HuH-7.5 (cell line): ENCODE measurements around the gene STAT6.

Experiments
- DNase-seq: peaks from one replicate; pipeline ENCODE4 v3.0.0; 2011; ENCODE audit warnings: low spot score

STAT6 gene

GRCh38 chr12:57111031-57111734 lies at the start of gene STAT6:
Gene STAT6, minus strand, starts transcription at chr12:57111362. Its CDS starts 3,084 bp downstream, at chr12:57108278.
- DNase-seq: no peak

- no peak for DNase-seq
These were observed 49.6 kb upstream of the STAT6 start for GRCh38 chr12:57160741-57161140.

- DNase-seq: no peak
These were observed 48.9 kb upstream of the STAT6 start for GRCh38 chr12:57160040-57160439.

- DNase-seq: no peak
These were observed 48.1 kb upstream of the STAT6 start for GRCh38 chr12:57159311-57159710.

GRCh38 chr12:57158665-57159064 lies 47.5 kb upstream of the STAT6 start:
- DNase-seq: no peak

GRCh38 chr12:57158186-57158585 lies 47.0 kb upstream of the STAT6 start:
- DNase-seq: no peak

GRCh38 chr12:57157588-57158173 lies 46.5 kb upstream of the STAT6 start:
- no peak for DNase-seq

GRCh38 chr12:57156701-57157403 lies 45.7 kb upstream of the STAT6 start:
- DNase-seq: no peak

GRCh38 chr12:57154804-57155434 lies 43.8 kb upstream of the STAT6 start:
- no peak for DNase-seq

- no peak for DNase-seq
These were observed 42.9 kb upstream of the STAT6 start for GRCh38 chr12:57154076-57154475.

- DNase-seq: no peak
These were observed 42.3 kb upstream of the STAT6 start for GRCh38 chr12:57153415-57153997.

- no peak for DNase-seq
These were observed 41.5 kb upstream of the STAT6 start for GRCh38 chr12:57152639-57153038.

GRCh38 chr12:57151741-57152630 lies 40.8 kb upstream of the STAT6 start:
- no peak for DNase-seq

- no peak for DNase-seq
These were observed 39.3 kb upstream of the STAT6 start for GRCh38 chr12:57150400-57151000.

- DNase-seq: no peak
These were observed 38.2 kb upstream of the STAT6 start for GRCh38 chr12:57149245-57149900.

- DNase-seq: no peak
These were observed 37.5 kb upstream of the STAT6 start for GRCh38 chr12:57148469-57149244.

- DNase-seq: no peak
These were observed 36.1 kb upstream of the STAT6 start, which contains the start of gene LRP1-AS for GRCh38 chr12:57146961-57147944. Gene LRP1-AS, minus strand, starts transcription at chr12:57147619.

GRCh38 chr12:57146092-57146491 lies 34.9 kb upstream of the STAT6 start:
- DNase-seq: no peak
